Breast epithelium (tissue), 4 donors: ENCODE measurements around the gene STMND1. TPM values are rescaled to one million over a fixed set of nuclear protein-coding genes. Genes with fewer than 3 reads are reported as not detected.

Experiments
- DNase-seq, 2 donors: peaks; one replicate each; pipeline ENCODE4 v3.0.0-alpha.2; 2019; ENCODE audit warnings: low spot score in 2 of 2
- H3K27ac ChIP-seq, 2 donors: fragments of 200-600 bp; sonication (generic) in 1 of 2; one replicate each; pipeline ENCODE4 v1.5.1; 2016 to 2019; ENCODE audit warnings: mild to moderate bottlenecking in 1 of 2
- H3K27me3 ChIP-seq, 2 donors: fragments of 200-600 bp; sonication (generic) in 1 of 2; one replicate each; pipeline versions ENCODE4 v1.5.1 to v1.6.0; 2017 to 2019; ENCODE audit warnings: control low read depth in 1 of 2, mild to moderate bottlenecking in 1 of 2
- H3K36me3 ChIP-seq: fragments of 200-600 bp; one replicate; pipeline ENCODE4 v1.5.1; 2019
- H3K4me1 ChIP-seq, 2 donors: fragments of 200-600 bp; sonication (generic); one replicate each; pipeline ENCODE4 v1.5.1; 2016 to 2019; ENCODE audit warnings: control low read depth in 1 of 2
- H3K4me3 ChIP-seq, 3 donors: fragments of 200-600 bp; sonication (generic); 1 replicate in 2 of 3; 2 replicates in 1 of 3; pipeline ENCODE4 v1.5.1; 2016 to 2019; ENCODE audit warnings: mild to moderate bottlenecking in 3 of 3, moderate library complexity in 2 of 3
- H3K9me3 ChIP-seq, 2 donors: fragments of 200-600 bp; sonication (generic) in 1 of 2; one replicate each; pipeline ENCODE4 v1.5.1; 2016 to 2019; ENCODE audit warnings: control low read depth in 1 of 2
- POLR2A ChIP-seq: fragments of 450-650 bp; IDR thresholded peaks from one replicate; pipeline ENCODE4 v1.6.1; 2016; ENCODE audit warnings: antibody characterized with exemption, mild to moderate bottlenecking, moderate library complexity
- POLR2AphosphoS5 ChIP-seq, 3 donors: sonication (generic); formaldehyde crosslinking; IDR thresholded peaks; one replicate each; pipeline ENCODE4 v1.6.1; 2017; ENCODE audit warnings: antibody characterized with exemption in 3 of 3
- intact Hi-C: fragments of 100-400 bp; cut with DNase I; formaldehyde crosslinking; loops from one replicate; pipeline ENCODE4 v1.15.1; 2023; ENCODE audit warnings: low total_unique reads
- total RNA-seq, 3 donors: library from RNA; depleted of rRNA; stranded (reverse); fragments of >200 nt; gene quantifications; one replicate each; pipeline ENCODE4 v1.1.0, GENCODE V29; 2016
- TF ChIP-seq, protein P1 (sequence below), 3 donors: fragments of 450-650 bp; IDR thresholded peaks; one replicate each; pipeline ENCODE4 v1.5.1; 2016 to 2017; ENCODE audit warnings: antibody characterized with exemption in 3 of 3, mild to moderate bottlenecking in 3 of 3, moderate library complexity in 3 of 3

The STMND1 gene
- total RNA-seq, 3 donors from 2014 or later: 0.98 to 2.5 TPM; not detected in 1

DNA sequence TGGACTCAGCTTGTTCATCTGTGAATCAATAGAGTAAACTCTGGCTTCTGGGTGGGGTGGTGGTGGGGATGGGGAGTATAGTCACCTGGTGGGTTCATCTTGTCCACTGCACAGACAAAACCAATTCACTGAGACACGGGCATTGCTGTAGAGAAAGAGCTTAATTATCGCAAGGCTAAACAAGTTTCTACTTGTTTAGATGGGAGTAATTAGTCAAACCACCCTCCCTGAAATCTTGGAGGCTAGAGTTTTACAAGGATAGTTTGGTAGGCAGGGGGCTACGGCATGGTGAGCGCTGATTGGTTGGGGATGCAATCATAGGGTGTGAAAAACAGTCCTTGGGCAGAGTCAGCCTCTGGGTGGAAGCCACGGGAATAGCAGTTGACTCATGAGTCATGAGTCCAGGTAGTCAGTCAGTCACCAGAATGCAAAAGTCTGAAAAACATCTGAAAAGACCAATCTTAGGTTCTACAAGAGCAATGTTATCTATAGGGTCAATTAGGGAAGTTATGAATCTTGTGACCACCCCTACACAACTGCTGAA lies 77.8 kb downstream of the STMND1 start:
- no peaks in the 10 kb centered on the region for H3K27me3 ChIP-seq
- H3K27ac ChIP-seq: no peak overlapping the region
- TF ChIP-seq, protein P1, sequence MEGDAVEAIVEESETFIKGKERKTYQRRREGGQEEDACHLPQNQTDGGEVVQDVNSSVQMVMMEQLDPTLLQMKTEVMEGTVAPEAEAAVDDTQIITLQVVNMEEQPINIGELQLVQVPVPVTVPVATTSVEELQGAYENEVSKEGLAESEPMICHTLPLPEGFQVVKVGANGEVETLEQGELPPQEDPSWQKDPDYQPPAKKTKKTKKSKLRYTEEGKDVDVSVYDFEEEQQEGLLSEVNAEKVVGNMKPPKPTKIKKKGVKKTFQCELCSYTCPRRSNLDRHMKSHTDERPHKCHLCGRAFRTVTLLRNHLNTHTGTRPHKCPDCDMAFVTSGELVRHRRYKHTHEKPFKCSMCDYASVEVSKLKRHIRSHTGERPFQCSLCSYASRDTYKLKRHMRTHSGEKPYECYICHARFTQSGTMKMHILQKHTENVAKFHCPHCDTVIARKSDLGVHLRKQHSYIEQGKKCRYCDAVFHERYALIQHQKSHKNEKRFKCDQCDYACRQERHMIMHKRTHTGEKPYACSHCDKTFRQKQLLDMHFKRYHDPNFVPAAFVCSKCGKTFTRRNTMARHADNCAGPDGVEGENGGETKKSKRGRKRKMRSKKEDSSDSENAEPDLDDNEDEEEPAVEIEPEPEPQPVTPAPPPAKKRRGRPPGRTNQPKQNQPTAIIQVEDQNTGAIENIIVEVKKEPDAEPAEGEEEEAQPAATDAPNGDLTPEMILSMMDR (IDR thresholded peaks at IDR 0.05): no peak
- TF ChIP-seq POLR2A (no peak), POLR2AphosphoS5 (IDR thresholded peaks at IDR 0.05) (no peak)
- intact Hi-C loops: no loop called here
- DNase-seq: no peak
- H3K4me1 ChIP-seq: no peaks in the 10 kb centered on the region
- H3K4me3 ChIP-seq: no peak overlapping the region
- H3K9me3 ChIP-seq: no peaks in the 10 kb centered on the region
- H3K36me3 ChIP-seq: no peaks in the 10 kb centered on the region

Other genes starting within 250 kb of the STMND1 start
- gene RBM24, start 179.3 kb downstream of the STMND1 start, total RNA-seq: 1 to 10 TPM; 1.3 to 2.5 (median 1.8) TPM